ENCODE results near the gene FREM2. TPM values are rescaled to one million over a fixed set of nuclear protein-coding genes. Genes with fewer than 3 reads are reported as not detected.

Gene FREM2
- total RNA-seq, 1 experiment from 2014 or later, result not detected

DNA sequence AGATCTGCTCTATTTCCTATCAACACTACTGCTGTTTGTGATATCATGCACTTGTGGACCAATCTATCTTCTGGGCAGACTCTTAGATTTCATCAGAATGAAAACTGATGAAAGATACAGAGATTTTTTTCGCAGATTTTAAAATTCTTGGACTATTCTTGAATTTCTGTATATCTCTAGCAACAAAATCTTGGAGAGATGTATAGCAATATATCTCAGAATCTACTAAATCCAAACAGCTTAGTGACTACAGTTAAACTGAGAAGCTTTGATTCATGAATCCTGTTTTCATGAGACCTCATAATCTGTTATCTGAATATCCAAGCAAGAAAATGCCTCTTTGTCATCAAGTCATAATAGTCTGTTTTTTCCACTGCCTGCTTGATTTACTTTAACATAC lies 28.0 kb upstream of the FREM2 start:
- no peak for DNase-seq (ENCODE audit: unreplicated experiment)
- no TSS peak for BruUV-seq (replicated peaks)
- H3K27me3 Mint-ChIP-seq (ENCODE audit: insufficient read depth, unreplicated experiment), result peaks cover 5% of the 10 kb centered on the region
- H3K9me3 Mint-ChIP-seq (ENCODE audit: unreplicated experiment), result no peaks in the 10 kb centered on the region
- TF ChIP-seq, protein P1, sequence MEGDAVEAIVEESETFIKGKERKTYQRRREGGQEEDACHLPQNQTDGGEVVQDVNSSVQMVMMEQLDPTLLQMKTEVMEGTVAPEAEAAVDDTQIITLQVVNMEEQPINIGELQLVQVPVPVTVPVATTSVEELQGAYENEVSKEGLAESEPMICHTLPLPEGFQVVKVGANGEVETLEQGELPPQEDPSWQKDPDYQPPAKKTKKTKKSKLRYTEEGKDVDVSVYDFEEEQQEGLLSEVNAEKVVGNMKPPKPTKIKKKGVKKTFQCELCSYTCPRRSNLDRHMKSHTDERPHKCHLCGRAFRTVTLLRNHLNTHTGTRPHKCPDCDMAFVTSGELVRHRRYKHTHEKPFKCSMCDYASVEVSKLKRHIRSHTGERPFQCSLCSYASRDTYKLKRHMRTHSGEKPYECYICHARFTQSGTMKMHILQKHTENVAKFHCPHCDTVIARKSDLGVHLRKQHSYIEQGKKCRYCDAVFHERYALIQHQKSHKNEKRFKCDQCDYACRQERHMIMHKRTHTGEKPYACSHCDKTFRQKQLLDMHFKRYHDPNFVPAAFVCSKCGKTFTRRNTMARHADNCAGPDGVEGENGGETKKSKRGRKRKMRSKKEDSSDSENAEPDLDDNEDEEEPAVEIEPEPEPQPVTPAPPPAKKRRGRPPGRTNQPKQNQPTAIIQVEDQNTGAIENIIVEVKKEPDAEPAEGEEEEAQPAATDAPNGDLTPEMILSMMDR (IDR thresholded peaks at IDR 0.05; ENCODE audit: unreplicated experiment), result no peak
- ChIA-PET POLR2A (no interaction called here), CTCF (interaction anchor here (0.6 to 3.1 kb wide), 3 partner anchors 12 to 96 kb away, joined by 3 to 11 read pairs (median 7); no protein-coding TSS in a partner anchor)
- H3K36me3 Mint-ChIP-seq (ENCODE audit: insufficient read depth, unreplicated experiment), result no peaks in the 10 kb centered on the region
- H3K4me3 Mint-ChIP-seq (ENCODE audit: unreplicated experiment), result no peak overlapping the region
- H3K4me1 Mint-ChIP-seq (ENCODE audit: insufficient read depth, unreplicated experiment), result peaks cover 6% of the 10 kb centered on the region
- H3K27ac Mint-ChIP-seq (ENCODE audit: low read depth, unreplicated experiment), result no peak overlapping the region
- intact Hi-C loops (cut with micrococcal nuclease), result no loop called here

DNA sequence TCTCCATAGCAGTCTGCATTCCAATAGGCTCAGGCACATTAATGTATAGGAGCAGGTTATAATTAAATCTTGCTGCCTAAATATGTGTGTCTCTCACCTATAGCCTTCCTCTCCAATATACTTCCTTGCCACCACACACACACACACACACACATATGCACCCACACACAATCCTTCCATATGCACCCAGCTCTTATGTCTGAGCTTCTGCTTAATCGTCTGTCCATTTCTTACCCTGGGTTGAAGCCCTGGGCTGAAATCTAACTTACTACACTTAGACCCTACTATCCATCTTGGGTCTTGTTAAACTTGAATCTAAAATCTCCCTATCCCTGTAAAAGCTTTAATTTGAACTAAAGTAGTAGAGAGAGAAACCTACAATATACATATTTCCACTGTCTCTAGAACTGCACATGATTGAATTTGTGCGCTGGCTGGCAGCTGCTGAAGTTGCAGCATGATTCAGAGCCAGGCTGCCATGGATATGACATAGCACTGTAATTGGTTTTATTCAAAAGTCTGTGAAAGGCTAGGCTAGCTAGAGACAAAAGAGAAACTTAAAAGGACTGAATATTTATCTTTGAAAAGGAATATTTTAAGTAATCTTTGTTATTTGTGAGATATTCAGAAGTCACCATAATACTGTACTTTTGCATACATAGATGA lies 25.7 kb upstream of the FREM2 start:
- DNase-seq (ENCODE audit: unreplicated experiment), result no peak
- Mint-ChIP-seq H3K9me3 (ENCODE audit: unreplicated experiment) (no peaks in the 10 kb centered on the region), H3K27ac (ENCODE audit: low read depth, unreplicated experiment) (no peak overlapping the region), H3K27me3 (ENCODE audit: insufficient read depth, unreplicated experiment) (peaks cover 13% of the 10 kb centered on the region), H3K36me3 (ENCODE audit: insufficient read depth, unreplicated experiment) (no peaks in the 10 kb centered on the region), H3K4me1 (ENCODE audit: insufficient read depth, unreplicated experiment) (peaks cover 6% of the 10 kb centered on the region), H3K4me3 (ENCODE audit: unreplicated experiment) (no peak overlapping the region)
- no TSS peak for BruUV-seq (replicated peaks)
- TF ChIP-seq, protein P1 (IDR thresholded peaks at IDR 0.05; ENCODE audit: unreplicated experiment), result no peak
- ChIA-PET CTCF (interaction anchor here (0.8 to 3.1 kb wide), 4 partner anchors 10 to 254 kb away, joined by 3 to 11 read pairs (median 4); no protein-coding TSS in a partner anchor), POLR2A (interaction anchor here (0.6 to 1.1 kb wide), 4 partner anchors 23 to 1662 kb away, joined by 3 to 4 read pairs (median 3); partner anchors contain the start of gene ALG5)
- intact Hi-C loops (cut with micrococcal nuclease), result no loop called here

DNA sequence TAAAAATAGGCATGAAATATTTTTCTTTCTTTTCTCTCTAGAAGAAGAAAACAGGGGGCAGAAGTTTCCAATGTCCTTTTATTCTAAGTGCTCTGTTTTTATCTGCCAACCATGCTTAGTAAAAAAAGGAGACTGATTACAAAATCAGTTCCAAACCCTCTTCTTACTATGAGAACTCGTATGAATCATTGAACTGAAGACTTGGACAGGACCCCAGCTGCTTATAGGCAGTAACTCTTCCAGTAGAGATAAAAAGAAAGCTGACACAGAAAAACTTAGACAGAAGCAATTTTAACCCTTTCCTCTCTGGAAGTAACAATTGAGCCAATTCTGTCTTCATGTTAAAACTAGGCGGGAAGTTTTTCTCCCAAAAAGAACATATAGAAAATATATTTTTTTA lies 24.5 kb upstream of the FREM2 start:
- TF ChIP-seq, protein P1 (IDR thresholded peaks at IDR 0.05; ENCODE audit: unreplicated experiment), result no peak
- peaks cover 2% of the 10 kb centered on the region for H3K4me1 Mint-ChIP-seq (ENCODE audit: insufficient read depth, unreplicated experiment)
- DNase-seq (ENCODE audit: unreplicated experiment), result peak; percentile 53
- no peak overlapping the region for H3K27ac Mint-ChIP-seq (ENCODE audit: low read depth, unreplicated experiment)
- peaks cover 24% of the 10 kb centered on the region for H3K27me3 Mint-ChIP-seq (ENCODE audit: insufficient read depth, unreplicated experiment)
- intact Hi-C loops (cut with micrococcal nuclease), result no loop called here
- BruUV-seq (replicated peaks), result no TSS peak
- CTCF ChIA-PET, result interaction anchor here (0.7 to 1.1 kb wide), 3 partner anchors 253 to 1620 kb away, joined by 3 read pairs; no protein-coding TSS in a partner anchor
- H3K36me3 Mint-ChIP-seq (ENCODE audit: insufficient read depth, unreplicated experiment), result no peaks in the 10 kb centered on the region
- no peaks in the 10 kb centered on the region for H3K9me3 Mint-ChIP-seq (ENCODE audit: unreplicated experiment)
- H3K4me3 Mint-ChIP-seq (ENCODE audit: unreplicated experiment), result no peak overlapping the region
- POLR2A ChIA-PET, result interaction anchor here (0.7 to 1.3 kb wide), 3 partner anchors 9 to 34 kb away, joined by 3 to 5 read pairs (median 3); partner anchors contain the start of gene FREM2

DNA sequence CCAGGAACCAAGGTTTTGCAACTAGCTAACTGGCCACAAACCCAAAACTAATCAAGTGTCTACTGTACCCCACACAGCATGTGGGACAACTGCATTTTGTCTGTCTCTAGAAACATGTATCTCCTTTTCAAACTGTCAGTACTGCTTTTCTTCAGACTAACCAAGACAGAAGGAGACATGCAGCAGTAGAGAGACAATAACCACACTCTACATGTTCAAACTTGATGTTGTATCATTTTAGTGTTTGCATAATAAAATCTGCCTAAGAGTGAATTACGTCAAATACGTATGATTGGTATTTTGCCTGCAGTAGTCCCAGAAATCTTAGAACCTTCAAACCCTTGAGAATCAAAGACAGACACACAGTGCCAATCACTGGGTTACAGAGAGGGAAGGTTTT lies 22.0 kb upstream of the FREM2 start:
- no peaks in the 10 kb centered on the region for H3K36me3 Mint-ChIP-seq (ENCODE audit: insufficient read depth, unreplicated experiment)
- H3K27me3 Mint-ChIP-seq (ENCODE audit: insufficient read depth, unreplicated experiment), result peaks cover 42% of the 10 kb centered on the region
- H3K9me3 Mint-ChIP-seq (ENCODE audit: unreplicated experiment), result no peaks in the 10 kb centered on the region
- TF ChIP-seq, protein P1 (IDR thresholded peaks at IDR 0.05; ENCODE audit: unreplicated experiment), result no peak
- DNase-seq (ENCODE audit: unreplicated experiment), result peak; percentile 27
- H3K4me1 Mint-ChIP-seq (ENCODE audit: insufficient read depth, unreplicated experiment), result no peaks in the 10 kb centered on the region
- BruUV-seq (replicated peaks), result no TSS peak
- ChIA-PET CTCF (interaction anchor here (1.5 kb wide), 1 partner anchor 21 kb away, joined by 3 read pairs; no protein-coding TSS in a partner anchor), POLR2A (interaction anchor here (1.0 kb wide), 1 partner anchor 29 kb away, joined by 3 read pairs; no protein-coding TSS in a partner anchor)
- H3K27ac Mint-ChIP-seq (ENCODE audit: low read depth, unreplicated experiment), result no peak overlapping the region
- H3K4me3 Mint-ChIP-seq (ENCODE audit: unreplicated experiment), result no peak overlapping the region
- intact Hi-C loops (cut with micrococcal nuclease), result no loop called here

Measured in MCF 10A (cell line).